GM21717 (cell line): ENCODE results near the gene CACNA1G.

Experiments
- ATAC-seq: cut with Tn5 transposase; IDR thresholded peaks from one replicate; pipeline ENCODE4 v1.9.1; 2021; ENCODE audit warnings: mild to moderate bottlenecking, moderate library complexity; ENCODE audit not compliant: unreplicated experiment

Gene CACNA1G

GRCh38 chr17:50642722-50643656 is 82.5 kb downstream of the CACNA1G start:
- ATAC-seq = no peak

- no peak for ATAC-seq
These were observed 85.5 kb downstream of the CACNA1G start for GRCh38 chr17:50645748-50646682.

- no peak for ATAC-seq
These were observed 86.7 kb downstream of the CACNA1G start for GRCh38 chr17:50647187-50647586.

- ATAC-seq = no peak
These were observed 88.8 kb downstream of the CACNA1G start for GRCh38 chr17:50649042-50649908.

GRCh38 chr17:50651661-50652060 is 91.1 kb downstream of the CACNA1G start:
- no peak for ATAC-seq

DNA sequence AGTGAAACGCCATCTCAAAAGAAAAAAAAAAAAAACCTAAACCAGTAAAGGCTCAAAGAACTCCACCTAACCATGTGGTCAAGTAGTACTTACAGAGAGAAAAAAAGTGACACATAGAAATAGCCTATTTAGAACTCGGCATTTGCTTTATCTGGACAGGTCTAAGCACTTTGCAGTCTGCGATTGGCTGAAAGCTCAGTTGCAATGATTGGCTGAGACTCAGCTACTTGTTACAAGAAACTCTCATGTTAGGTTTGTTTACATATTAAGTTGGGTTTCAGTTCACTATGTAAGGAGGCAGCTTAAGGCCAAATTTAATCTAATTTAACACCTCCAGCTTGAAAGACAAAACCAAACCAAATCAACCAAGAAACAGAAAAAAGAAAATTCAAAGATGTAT is 93.2 kb downstream of the CACNA1G start:
- no peak for ATAC-seq

GRCh38 chr17:50656509-50656908 is 96.0 kb downstream of the CACNA1G start:
- no peak for ATAC-seq

GRCh38 chr17:50657054-50657453 is 96.5 kb downstream of the CACNA1G start:
- ATAC-seq = no peak

DNA sequence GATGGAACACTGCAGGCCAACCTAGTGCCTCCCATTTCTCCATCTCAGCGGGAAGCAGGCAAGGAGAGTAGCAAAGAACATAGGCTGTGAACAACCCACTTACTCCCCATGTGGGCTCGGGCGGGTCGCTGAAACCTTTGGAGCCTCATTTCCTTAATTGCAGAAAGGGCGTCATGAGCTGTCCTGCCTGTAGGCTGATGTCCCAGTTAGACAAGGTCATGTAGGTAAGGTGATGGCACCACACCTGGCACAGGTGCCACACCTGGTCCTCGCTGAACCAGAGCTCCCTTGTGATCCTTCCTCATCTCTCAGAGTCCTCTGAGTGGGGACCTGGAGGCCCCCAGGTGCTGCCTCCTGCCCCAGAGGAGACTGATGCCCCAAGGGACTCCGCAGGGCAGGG is 97.1 kb downstream of the CACNA1G start:
- ATAC-seq = no peak

GRCh38 chr17:50658616-50659015 is 98.1 kb downstream of the CACNA1G start:
- ATAC-seq = no peak

GRCh38 chr17:50659179-50659578 is 98.7 kb downstream of the CACNA1G start:
- ATAC-seq = no peak

- no peak for ATAC-seq
These were observed 99.7 kb downstream of the CACNA1G start for GRCh38 chr17:50660042-50660886.

DNA sequence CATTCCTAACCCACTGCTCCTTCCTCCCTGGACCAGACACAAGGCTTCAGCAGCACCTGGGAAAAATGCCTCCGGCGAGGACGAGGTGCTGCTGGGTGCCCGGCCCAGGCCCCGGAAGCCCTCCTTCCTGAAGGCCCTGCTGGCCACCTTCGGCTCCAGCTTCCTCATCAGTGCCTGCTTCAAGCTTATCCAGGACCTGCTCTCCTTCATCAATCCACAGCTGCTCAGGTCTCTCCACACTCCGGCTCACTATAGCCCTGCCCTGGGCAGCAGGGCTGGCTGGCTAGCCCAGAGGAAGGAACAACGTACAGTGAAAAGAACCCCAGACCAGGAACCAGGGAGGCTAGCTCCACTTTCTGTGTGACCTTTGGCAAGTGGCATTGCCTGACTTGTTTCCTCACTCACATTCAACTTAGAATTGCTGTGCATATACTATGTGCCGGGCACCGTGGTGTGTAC is 100.4 kb downstream of the CACNA1G start:
- ATAC-seq = no peak

DNA sequence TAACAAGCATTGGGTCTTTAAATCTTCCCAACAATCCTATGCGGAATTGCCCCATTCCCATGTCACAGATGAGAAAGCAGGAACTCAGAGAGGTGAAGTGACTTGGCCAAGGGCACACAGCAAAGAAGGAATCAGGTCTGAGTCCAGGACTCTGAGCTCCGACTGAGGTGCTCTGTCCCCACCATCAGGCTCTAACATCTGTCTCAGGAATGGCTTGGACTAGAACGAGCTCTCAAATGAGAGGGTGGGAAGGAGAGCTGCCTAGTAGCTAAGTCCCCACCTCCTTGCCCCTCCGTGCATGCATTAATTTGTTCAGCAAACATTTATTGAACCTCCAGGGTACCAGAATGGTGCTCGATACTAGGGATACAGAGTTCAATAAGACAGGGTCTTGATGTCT is 100.8 kb downstream of the CACNA1G start:
- ATAC-seq = no peak

GRCh38 chr17:50661795-50662391 is 101.4 kb downstream of the CACNA1G start:
- no peak for ATAC-seq

DNA sequence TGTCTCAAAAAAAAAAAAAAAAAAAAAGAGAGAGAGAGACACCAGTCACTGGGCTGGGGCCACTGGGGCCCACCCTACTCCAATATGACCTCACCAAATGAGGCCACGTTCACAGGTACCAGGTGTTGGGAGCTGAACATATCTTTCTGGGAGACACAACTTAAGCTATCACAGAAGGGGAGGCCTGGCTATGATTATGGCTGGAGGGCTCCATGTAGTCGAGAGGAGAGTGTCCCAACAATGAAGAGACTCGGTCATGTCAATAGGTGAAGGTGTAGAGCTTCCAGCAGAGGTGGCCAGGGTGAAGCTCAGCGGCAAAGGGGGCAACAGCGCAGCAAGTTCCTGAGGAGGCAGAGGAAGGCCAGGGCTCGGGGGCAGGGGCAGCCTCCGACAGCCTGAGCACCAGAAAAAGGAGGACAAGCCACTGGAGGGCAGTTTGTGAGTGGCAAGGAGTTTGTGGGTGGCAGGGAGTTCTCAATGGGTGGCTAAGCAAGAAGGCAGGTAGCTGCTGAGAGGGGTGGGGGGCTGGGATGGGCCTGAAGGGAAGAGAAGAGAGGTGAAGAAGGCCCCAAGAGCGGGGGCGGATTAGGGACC is 102.2 kb downstream of the CACNA1G start:
- ATAC-seq = no peak

GRCh38 chr17:50663812-50664374 is 103.4 kb downstream of the CACNA1G start:
- no peak for ATAC-seq

DNA sequence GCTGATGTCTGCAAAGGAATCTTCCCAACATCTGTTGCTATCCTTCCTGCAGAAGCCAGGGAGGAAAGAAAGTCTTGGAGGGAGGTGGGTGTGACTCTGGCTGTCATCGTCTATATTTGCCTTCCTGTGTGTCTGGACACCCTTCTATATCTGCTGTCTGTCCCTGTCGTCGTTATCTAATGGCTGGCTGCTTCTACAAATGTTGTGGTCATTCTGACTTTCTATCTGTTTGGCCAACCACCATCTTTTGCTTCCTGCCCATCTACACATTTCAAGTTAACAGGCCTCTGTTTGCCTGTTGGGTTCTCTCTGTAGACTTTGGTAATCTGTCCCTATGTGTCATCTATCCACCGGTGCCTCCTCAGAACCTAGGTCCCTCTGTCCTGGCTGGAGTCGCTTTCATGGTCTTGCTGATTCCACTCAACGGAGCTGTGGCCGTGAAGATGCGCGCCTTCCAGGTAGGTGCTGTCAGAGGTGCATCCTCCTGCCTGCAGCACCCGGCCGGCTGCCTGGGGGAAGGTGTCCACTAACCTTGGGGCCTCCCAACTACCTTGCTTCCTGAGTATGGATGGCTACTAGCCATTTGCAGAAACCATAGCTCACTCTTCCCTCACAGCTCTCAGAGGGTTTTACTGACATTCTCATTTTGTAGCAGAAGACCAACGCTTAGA is 104.4 kb downstream of the CACNA1G start:
- ATAC-seq = no peak
